ENCODE results near the gene TBC1D16.

- TF ChIP-seq CTCF (IDR thresholded peaks at IDR 0.05) (no peak), POLR2A (IDR thresholded peaks at IDR 0.05) (no peak)
Measured at GRCh38 chr17:79913451-79913850, 122.2 kb downstream of the TBC1D16 start.

Data from esophagus squamous epithelium (tissue), 4 donors.